GM19238 (cell line): Measurements from ENCODE around the gene MRPS18A.
"Not testable (repeated sequence)": the region's sequence is repeated elsewhere in the genome, so short reads cannot be mapped to it uniquely, and the experiment has no call there.

ENCODE experiments used
- DNase-seq: peaks from one replicate; pipeline ENCODE4 v3.0.0; 2011; ENCODE audit warnings: low spot score; ENCODE audit not compliant: insufficient read length

MRPS18A gene

GRCh38 chr6:43636308-43636659 is 51.3 kb downstream of the MRPS18A start:
- no peak for DNase-seq

GRCh38 chr6:43635387-43636307 is 51.9 kb downstream of the MRPS18A start, which contains the start of gene MAD2L1BP:
TSS of gene MAD2L1BP (plus strand) at chr6:43635840. CDS start at chr6:43635876, 36 bp downstream.
- DNase-seq: peak; percentile 76

GRCh38 chr6:43634702-43635303 is 52.8 kb downstream of the MRPS18A start:
- no peak for DNase-seq

- not testable (repeated sequence) for DNase-seq
These were observed 54.6 kb downstream of the MRPS18A start for GRCh38 chr6:43633002-43633401.

- DNase-seq: no peak
These were observed 56.5 kb downstream of the MRPS18A start for GRCh38 chr6:43630980-43631619.

DNA sequence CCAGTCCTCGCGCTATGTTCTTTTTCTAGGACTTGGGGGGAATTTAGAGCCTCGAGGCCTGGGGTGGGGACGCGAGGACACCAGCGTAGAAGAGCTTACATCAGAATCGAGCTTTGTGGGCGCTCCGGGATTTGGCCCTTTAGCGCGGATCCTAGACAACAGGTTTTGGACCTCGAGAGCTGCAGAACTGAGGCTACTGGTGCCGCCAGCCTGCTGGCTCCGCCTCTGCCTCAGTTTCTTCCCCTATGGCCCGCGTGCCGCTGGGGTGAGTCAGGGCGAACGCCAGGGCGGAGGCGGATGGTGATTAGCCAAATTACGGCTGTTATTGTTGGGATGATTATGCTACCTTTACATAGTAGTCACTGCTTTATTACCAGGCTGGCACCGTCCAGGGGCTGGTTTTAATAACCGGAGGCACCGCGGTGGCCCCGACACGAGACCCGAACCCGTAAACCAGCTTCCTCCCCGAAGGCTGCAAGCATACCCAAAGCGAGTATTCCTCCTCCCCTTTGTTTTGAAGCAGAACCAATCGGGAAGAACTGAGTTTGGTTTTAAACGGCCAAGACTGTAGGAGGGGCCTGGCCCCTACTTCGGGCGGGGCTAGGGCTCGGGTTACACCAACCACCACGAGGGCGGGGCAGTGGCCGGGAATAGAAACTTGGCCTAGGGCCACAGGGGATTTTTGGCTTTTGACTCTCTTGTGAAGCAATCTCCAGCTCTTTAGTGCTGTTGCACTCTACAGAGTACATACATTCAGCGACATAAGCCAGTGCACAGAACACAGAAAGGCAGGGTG is 57.9 kb downstream of the MRPS18A start:
- DNase-seq: peak; percentile 94

DNA sequence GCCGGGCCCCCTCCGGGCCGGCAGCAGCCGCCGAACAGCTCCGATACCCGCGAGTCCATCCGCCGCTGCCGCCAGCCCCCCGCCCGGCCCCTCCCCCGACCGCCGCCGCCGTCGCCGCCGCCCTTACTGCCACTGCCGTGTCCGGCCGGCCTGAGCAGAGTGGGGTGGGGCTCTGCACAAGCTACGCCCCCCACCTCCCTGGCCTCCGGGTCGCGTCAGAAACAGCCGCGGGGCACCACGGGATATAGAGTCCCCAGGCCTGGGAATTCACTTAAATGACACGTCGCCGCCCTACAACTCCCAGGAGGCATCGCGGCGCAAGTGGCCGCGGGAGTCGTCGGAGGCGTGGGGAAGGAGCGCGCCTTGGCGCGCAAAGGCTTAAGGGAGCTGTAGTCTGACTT is 58.5 kb downstream of the MRPS18A start, which contains the start of gene GTPBP2:
GTPBP2 (minus strand) TSS at position 161 of the 401 bp plus-strand sequence; CDS start at position 59, 102 bp downstream.
- DNase-seq: peak; percentile 89

- peak; percentile 64 for DNase-seq
These were observed 59.0 kb downstream of the MRPS18A start for GRCh38 chr6:43628393-43629103.

- no peak for DNase-seq
These were observed 60.4 kb downstream of the MRPS18A start for GRCh38 chr6:43627008-43627825.

- DNase-seq: no peak
These were observed 62.1 kb downstream of the MRPS18A start for GRCh38 chr6:43625393-43625992.

DNA sequence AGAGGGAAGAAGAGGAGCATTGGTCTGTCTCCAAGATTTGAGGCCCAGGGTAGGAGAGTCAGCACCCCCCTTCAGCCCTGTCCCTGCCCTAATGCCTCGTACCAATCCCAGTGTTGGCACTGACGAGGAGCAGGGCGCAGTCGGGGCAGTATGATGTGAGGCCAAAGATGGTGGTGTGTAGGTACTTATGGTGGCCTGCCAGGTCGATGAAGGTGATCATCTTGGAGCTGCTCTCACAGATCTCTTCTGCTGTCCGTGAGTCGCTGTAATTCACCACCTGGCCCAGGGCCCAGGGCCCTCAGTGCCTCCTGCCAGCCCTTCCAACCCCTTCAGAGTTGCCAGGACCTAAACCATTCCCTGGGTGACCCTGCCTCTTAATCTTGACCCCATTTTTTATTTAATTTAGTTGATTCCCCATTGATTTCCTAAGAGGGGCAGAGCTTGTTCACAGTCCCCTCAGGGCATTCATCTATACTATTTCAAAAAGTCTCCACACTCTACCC is 62.8 kb downstream of the MRPS18A start:
- no peak for DNase-seq

GRCh38 chr6:43623880-43624785 is 63.5 kb downstream of the MRPS18A start:
- DNase-seq: no peak

DNA sequence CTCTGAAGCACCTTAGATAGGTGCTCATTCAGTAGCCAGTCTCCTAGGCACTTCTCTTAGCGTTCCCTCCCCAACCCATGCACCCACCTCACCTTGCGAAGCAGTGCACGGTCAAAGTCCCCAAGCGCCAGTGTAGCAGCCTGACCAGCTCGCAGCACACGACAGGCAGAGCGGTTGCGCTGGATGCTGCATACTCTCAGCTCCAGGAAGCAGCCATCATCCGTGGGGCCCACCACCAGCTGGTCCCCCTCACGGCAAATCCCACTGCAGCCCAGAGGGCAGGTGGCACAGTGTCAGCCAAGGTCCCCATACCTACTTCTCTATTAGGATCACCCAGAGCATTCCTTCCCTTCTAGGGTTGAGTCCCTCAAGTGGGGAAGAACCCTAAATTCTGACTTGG is 65.0 kb downstream of the MRPS18A start:
- DNase-seq: no peak

GRCh38 chr6:43621836-43622180 is 65.8 kb downstream of the MRPS18A start:
- no peak for DNase-seq
